DOHH2 (cell line): Measurements from ENCODE around the gene RNF144A.

Experiments
- H3F3A ChIP-seq: fragments of 200-600 bp; sonication (generic), shearing (Covaris generic); 2 replicates; pipeline ENCODE4 v1.6.0; 2016; ENCODE audit warnings: antibody characterized with exemption, mild to moderate bottlenecking; ENCODE audit not compliant: control insufficient read depth, insufficient read depth
- H3K27ac ChIP-seq: fragments of 200-600 bp; sonication (generic); 2 replicates; pipeline ENCODE4 v1.5.1; 2014; ENCODE audit warnings: low read depth, mild to moderate bottlenecking, low read length, moderate library complexity
- H3K27me3 ChIP-seq: fragments of 200-600 bp; sonication (generic); 2 replicates; pipeline ENCODE4 v1.6.1; 2014; ENCODE audit warnings: mild to moderate bottlenecking, low read length, mixed read lengths; ENCODE audit not compliant: control insufficient read depth
- H3K36me3 ChIP-seq: fragments of 200-600 bp; sonication (generic); 2 replicates; pipeline ENCODE4 v1.6.1; 2014; ENCODE audit warnings: mild to moderate bottlenecking, low read length, moderate library complexity, mixed read lengths; ENCODE audit not compliant: control insufficient read depth
- H3K4me1 ChIP-seq: fragments of 200-600 bp; sonication (generic); 2 replicates; pipeline ENCODE4 v1.6.1; 2014; ENCODE audit warnings: mild to moderate bottlenecking, low read length, mixed read lengths; ENCODE audit not compliant: control insufficient read depth
- H3K4me2 ChIP-seq: fragments of 200-600 bp; sonication (generic); 2 replicates; pipeline ENCODE4 v1.6.0; 2014; ENCODE audit warnings: mild to moderate bottlenecking, low read length, moderate library complexity
- H3K4me3 ChIP-seq: fragments of 200-600 bp; sonication (generic); 2 replicates; pipeline ENCODE4 v1.5.1; 2014; ENCODE audit warnings: mild to moderate bottlenecking, low read length, mixed read lengths
- H3K79me2 ChIP-seq: fragments of 200-600 bp; sonication (generic); 2 replicates; pipeline ENCODE4 v1.6.1; 2014; ENCODE audit warnings: mild to moderate bottlenecking, low read length, mixed read lengths; ENCODE audit not compliant: control insufficient read depth
- H3K9me2 ChIP-seq: fragments of 200-600 bp; sonication (generic); replicated peaks from 2 replicates; pipeline ENCODE4 v1.6.1; 2014; ENCODE audit warnings: mild to moderate bottlenecking, low read length, mixed read lengths; ENCODE audit not compliant: control insufficient read depth
- H3K9me3 ChIP-seq: fragments of 200-600 bp; sonication (generic); 2 replicates; pipeline ENCODE4 v1.6.1; 2014; ENCODE audit warnings: antibody characterized with exemption, low read length, mixed read lengths; ENCODE audit not compliant: control insufficient read depth, insufficient read depth
- H4K20me1 ChIP-seq: fragments of 200-600 bp; sonication (generic); 2 replicates; pipeline ENCODE4 v1.6.0; 2014; ENCODE audit warnings: low read depth, mild to moderate bottlenecking, antibody characterized with exemption, low read length, moderate library complexity; ENCODE audit not compliant: control insufficient read depth, insufficient read depth
- CTCF ChIP-seq: fragments of 200-600 bp; sonication (generic); IDR thresholded peaks from one replicate; pipeline ENCODE4 v1.5.1; 2014; ENCODE audit warnings: antibody characterized with exemption, mild to moderate bottlenecking, low read depth, low read length; ENCODE audit not compliant: poor library complexity, severe bottlenecking
- EZH2phosphoT487 ChIP-seq: fragments of 200-600 bp; sonication (generic); IDR thresholded peaks from 2 replicates; pipeline ENCODE4 v1.6.1; 2017; ENCODE audit warnings: borderline replicate concordance, mild to moderate bottlenecking, antibody characterized with exemption, low read length, moderate library complexity, mixed read lengths

RNF144A gene

GRCh38 chr2:6986301-6986911 is 69.2 kb downstream of the RNF144A start:
- Histone ChIP-seq H3K4me1 (no peaks in the 10 kb centered on the region), H3K9me2 (no peaks in the 10 kb centered on the region), H3K27ac (no peak overlapping the region), H3F3A (no peaks in the 10 kb centered on the region), H3K9me3 (no peaks in the 10 kb centered on the region), H4K20me1 (no peaks in the 10 kb centered on the region), H3K4me3 (no peak overlapping the region), H3K79me2 (no peaks in the 10 kb centered on the region), H3K36me3 (no peaks in the 10 kb centered on the region), H3K4me2 (no peak overlapping the region), H3K27me3 (no peaks in the 10 kb centered on the region)
- TF ChIP-seq CTCF (no peak), EZH2phosphoT487 (no peak)

- Histone ChIP-seq H3K27ac (no peak overlapping the region), H3K9me3 (no peaks in the 10 kb centered on the region), H3K4me1 (no peaks in the 10 kb centered on the region), H3K4me3 (no peak overlapping the region), H3K36me3 (no peaks in the 10 kb centered on the region), H3K27me3 (no peaks in the 10 kb centered on the region), H3K79me2 (no peaks in the 10 kb centered on the region), H3K4me2 (no peak overlapping the region), H3F3A (no peaks in the 10 kb centered on the region), H3K9me2 (no peaks in the 10 kb centered on the region), H4K20me1 (no peaks in the 10 kb centered on the region)
- TF ChIP-seq EZH2phosphoT487, result no peak
- TF ChIP-seq CTCF, result no peak
Observed at GRCh38 chr2:6986912-6987361, 69.7 kb downstream of the RNF144A start.

GRCh38 chr2:6990871-6991270 is 73.7 kb downstream of the RNF144A start:
- H3K4me2 ChIP-seq, result no peak overlapping the region
- H4K20me1 ChIP-seq, result no peaks in the 10 kb centered on the region
- H3K27me3 ChIP-seq, result no peaks in the 10 kb centered on the region
- H3K27ac ChIP-seq, result no peak overlapping the region
- H3F3A ChIP-seq, result no peaks in the 10 kb centered on the region
- no peak overlapping the region for H3K4me3 ChIP-seq
- TF ChIP-seq EZH2phosphoT487 (no peak), CTCF (no peak)
- no peaks in the 10 kb centered on the region for H3K9me3 ChIP-seq
- H3K9me2 ChIP-seq, result no peaks in the 10 kb centered on the region
- no peaks in the 10 kb centered on the region for H3K79me2 ChIP-seq
- H3K4me1 ChIP-seq, result no peaks in the 10 kb centered on the region
- no peaks in the 10 kb centered on the region for H3K36me3 ChIP-seq
